ENCODE data around the gene NALCN.

Gene NALCN

GRCh38 chr13:101308247-101309013, 107.9 kb downstream of the NALCN start:
- no peak for TF ChIP-seq ZNF785 (tag by site-specific recombination; IDR thresholded peaks at IDR 0.05)
- no peak for TF ChIP-seq ZNF518A (tag by site-specific recombination; conservative IDR thresholded peaks at IDR 0.05; ENCODE audit: low read depth)
- no peak for TF ChIP-seq ZBTB49 (tag by site-specific recombination; IDR thresholded peaks at IDR 0.05; ENCODE audit: low read depth)
- no peak for TF ChIP-seq ZNF19 (tag by site-specific recombination; IDR thresholded peaks at IDR 0.05; ENCODE audit: low read depth)
- TF ChIP-seq ZNF211 (tag by site-specific recombination; IDR thresholded peaks at IDR 0.05; ENCODE audit: low read depth) = no peak
- no peak for TF ChIP-seq EGR2 (tag by site-specific recombination; IDR thresholded peaks at IDR 0.05; ENCODE audit: low read depth)
- TF ChIP-seq, protein P1, sequence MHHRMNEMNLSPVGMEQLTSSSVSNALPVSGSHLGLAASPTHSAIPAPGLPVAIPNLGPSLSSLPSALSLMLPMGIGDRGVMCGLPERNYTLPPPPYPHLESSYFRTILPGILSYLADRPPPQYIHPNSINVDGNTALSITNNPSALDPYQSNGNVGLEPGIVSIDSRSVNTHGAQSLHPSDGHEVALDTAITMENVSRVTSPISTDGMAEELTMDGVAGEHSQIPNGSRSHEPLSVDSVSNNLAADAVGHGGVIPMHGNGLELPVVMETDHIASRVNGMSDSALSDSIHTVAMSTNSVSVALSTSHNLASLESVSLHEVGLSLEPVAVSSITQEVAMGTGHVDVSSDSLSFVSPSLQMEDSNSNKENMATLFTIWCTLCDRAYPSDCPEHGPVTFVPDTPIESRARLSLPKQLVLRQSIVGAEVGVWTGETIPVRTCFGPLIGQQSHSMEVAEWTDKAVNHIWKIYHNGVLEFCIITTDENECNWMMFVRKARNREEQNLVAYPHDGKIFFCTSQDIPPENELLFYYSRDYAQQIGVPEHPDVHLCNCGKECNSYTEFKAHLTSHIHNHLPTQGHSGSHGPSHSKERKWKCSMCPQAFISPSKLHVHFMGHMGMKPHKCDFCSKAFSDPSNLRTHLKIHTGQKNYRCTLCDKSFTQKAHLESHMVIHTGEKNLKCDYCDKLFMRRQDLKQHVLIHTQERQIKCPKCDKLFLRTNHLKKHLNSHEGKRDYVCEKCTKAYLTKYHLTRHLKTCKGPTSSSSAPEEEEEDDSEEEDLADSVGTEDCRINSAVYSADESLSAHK (tag by site-specific recombination; IDR thresholded peaks at IDR 0.05) = no peak
- no peak for TF ChIP-seq MZF1 (tag by site-specific recombination; IDR thresholded peaks at IDR 0.05; ENCODE audit: borderline replicate concordance)
- TF ChIP-seq, protein P2, sequence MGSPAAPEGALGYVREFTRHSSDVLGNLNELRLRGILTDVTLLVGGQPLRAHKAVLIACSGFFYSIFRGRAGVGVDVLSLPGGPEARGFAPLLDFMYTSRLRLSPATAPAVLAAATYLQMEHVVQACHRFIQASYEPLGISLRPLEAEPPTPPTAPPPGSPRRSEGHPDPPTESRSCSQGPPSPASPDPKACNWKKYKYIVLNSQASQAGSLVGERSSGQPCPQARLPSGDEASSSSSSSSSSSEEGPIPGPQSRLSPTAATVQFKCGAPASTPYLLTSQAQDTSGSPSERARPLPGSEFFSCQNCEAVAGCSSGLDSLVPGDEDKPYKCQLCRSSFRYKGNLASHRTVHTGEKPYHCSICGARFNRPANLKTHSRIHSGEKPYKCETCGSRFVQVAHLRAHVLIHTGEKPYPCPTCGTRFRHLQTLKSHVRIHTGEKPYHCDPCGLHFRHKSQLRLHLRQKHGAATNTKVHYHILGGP (tag by site-specific recombination; IDR thresholded peaks at IDR 0.05) = no peak
- TF ChIP-seq ZNF174 (tag by site-specific recombination; IDR thresholded peaks at IDR 0.05) = no peak
- no peak for TF ChIP-seq ZNF558 (tag by site-specific recombination; IDR thresholded peaks at IDR 0.05)
- ChIA-PET CTCF (interaction anchor here (0.5 kb wide), 2 partner anchors 13 to 737 kb away, joined by 4 to 5 read pairs; no protein-coding TSS in a partner anchor), POLR2A (no interaction called here)
- H3K27ac ChIP-seq (ENCODE audit: extremely low read depth, low read depth, low read length) = no peak overlapping the region
- no peaks in the 10 kb centered on the region for H3K9me3 ChIP-seq (ENCODE audit: control insufficient read depth, insufficient read depth, low read depth, low read length)
- no peaks in the 10 kb centered on the region for H3K36me3 ChIP-seq (ENCODE audit: control insufficient read depth in 2 of 2, insufficient read depth in 1 of 2, low read length in 2 of 2)
- no peaks in the 10 kb centered on the region for H3K4me1 ChIP-seq (ENCODE audit: control insufficient read depth, insufficient read depth, low read length)
- no peak overlapping the region for H3K4me3 ChIP-seq (ENCODE audit: low read depth, low read length)

- CTCF ChIA-PET = no interaction called here
- Histone ChIP-seq H3K4me3 (ENCODE audit: low read depth, low read length) (no peak overlapping the region), H3K9me3 (ENCODE audit: control insufficient read depth, insufficient read depth, low read depth, low read length) (no peaks in the 10 kb centered on the region), H3K4me1 (ENCODE audit: control insufficient read depth, insufficient read depth, low read length) (no peaks in the 10 kb centered on the region), H3K36me3 (ENCODE audit: control insufficient read depth in 2 of 2, insufficient read depth in 1 of 2, low read length in 2 of 2) (no peaks in the 10 kb centered on the region), H3K27ac (ENCODE audit: extremely low read depth, low read depth, low read length) (no peak overlapping the region)
- POLR2A ChIA-PET = no interaction called here
- no peak for TF ChIP-seq ZNF830 (tag by site-specific recombination; IDR thresholded peaks at IDR 0.05; ENCODE audit: low read depth)
- no peak for TF ChIP-seq ZNF423 (tag by site-specific recombination; IDR thresholded peaks at IDR 0.05)
Measured at GRCh38 chr13:101307181-101307701, 109.1 kb downstream of the NALCN start.

Measured in HEK293 (cell line).